Prostate gland (tissue), 2 donors: ENCODE data around the gene B4GAT1. TPM values are rescaled to one million over a fixed set of nuclear protein-coding genes. Genes with fewer than 3 reads are reported as not detected.

Experiments used
- DNase-seq: peaks from one replicate; pipeline ENCODE4 v3.0.0-alpha.2; 2019; ENCODE audit warnings: low spot score
- H3K27ac ChIP-seq, 2 donors: fragments of 200-600 bp; sonication (generic); 2 replicates each; pipeline ENCODE4 v1.5.1; 2017 to 2019
- H3K27me3 ChIP-seq: fragments of 200-600 bp; sonication (generic); replicated peaks from 2 replicates; pipeline ENCODE4 v1.5.1; 2019; ENCODE audit not compliant: insufficient read depth
- H3K36me3 ChIP-seq, 2 donors: fragments of 200-600 bp; sonication (generic); 1 replicate in 1 of 2; 2 replicates in 1 of 2; pipeline versions ENCODE4 v1.5.1 to v1.8.1; 2017 to 2019
- H3K4me1 ChIP-seq: fragments of 200-600 bp; sonication (generic); replicated peaks from 2 replicates; pipeline ENCODE4 v1.5.1; 2019
- H3K4me3 ChIP-seq, 2 donors: fragments of 200-600 bp; sonication (generic); 2 replicates each; pipeline ENCODE4 v1.5.1; 2017 to 2019
- H3K9me3 ChIP-seq: fragments of 200-600 bp; sonication (generic); 2 replicates; pipeline ENCODE4 v1.5.1; 2017
- POLR2A ChIP-seq: fragments of 450-650 bp; IDR thresholded peaks from one replicate; pipeline ENCODE4 v1.6.1; 2016; ENCODE audit warnings: antibody characterized with exemption, mild to moderate bottlenecking
- POLR2AphosphoS5 ChIP-seq: sonication (generic); formaldehyde crosslinking; IDR thresholded peaks from one replicate; pipeline ENCODE4 v1.6.1; 2017; ENCODE audit warnings: antibody characterized with exemption
- WGBS: methylation state at CpG from one replicate; pipeline ENCODE4 v1.1.5; 2018; 5-methylcytosine and 5-hydroxymethylcytosine counted together
- intact Hi-C: fragments of 100-400 bp; cut with DNase I; formaldehyde crosslinking; loops from one replicate; pipeline ENCODE4 v1.14.2; 2022
- total RNA-seq, 2 donors: library from RNA; depleted of rRNA; stranded (reverse); fragments of >200 nt; gene quantifications; one replicate each; pipeline ENCODE4 v1.1.0, GENCODE V29; 2016
- TF ChIP-seq, protein P1 (sequence below), 4 experiments: fragments of 200-600 bp in 2 of 4; fragments of 450-650 bp in 2 of 4; sonication (generic) in 2 of 4; IDR thresholded peaks; 1 replicate in 3 of 4; 2 replicates in 1 of 4; pipeline ENCODE4 v1.5.1; 2016 to 2019; ENCODE audit warnings: antibody characterized with exemption in 4 of 4, mild to moderate bottlenecking in 2 of 4, moderate library complexity in 2 of 4

B4GAT1 gene
- total RNA-seq, 2 donors from 2014 or later: 47.0 to 64.9 TPM

DNA sequence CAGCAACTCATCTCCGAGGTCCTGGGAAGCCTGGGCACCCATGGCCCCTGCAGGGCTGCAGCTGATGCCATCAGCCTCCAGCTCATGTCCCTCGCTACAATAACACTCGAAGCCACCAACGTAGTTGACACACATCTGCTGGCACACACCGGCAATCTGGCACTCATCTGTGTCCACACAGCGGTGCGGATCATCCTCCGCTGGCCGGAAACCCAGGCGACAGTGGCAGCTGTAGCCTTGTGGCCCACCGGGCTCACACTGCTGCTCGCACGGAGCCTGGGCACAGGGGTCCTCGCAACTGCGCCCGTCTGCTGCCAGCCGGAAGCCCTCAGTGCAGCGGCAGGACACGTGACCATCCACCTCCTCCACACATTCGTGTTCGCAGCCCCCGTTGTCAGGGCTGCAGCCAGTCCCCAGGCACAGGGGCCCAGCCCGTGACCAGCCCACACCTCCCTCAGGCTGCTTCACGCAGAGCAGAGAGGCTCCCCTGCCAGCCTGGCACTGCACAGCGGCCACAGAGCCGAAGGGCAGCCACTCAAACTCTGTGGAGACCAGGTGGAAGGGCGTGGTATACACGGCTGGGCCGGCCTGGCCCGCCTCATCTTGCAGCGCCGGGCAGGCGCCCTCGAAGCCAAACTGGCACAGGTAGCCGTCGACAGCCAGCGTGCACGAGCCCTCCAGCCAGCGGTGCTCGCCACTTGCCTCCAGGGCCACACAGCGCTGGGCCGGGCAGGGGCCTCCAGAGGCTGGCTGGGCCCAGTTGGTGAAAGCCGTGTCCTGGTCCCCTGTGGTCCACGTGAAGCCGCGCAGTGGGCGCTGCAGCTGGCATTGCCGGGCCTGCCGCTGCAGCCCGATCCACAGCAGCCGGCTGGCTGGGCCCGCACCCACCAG lies 31.3 kb downstream of the B4GAT1 start:
- H3K36me3 ChIP-seq: no peaks in the 10 kb centered on the region
- no peaks in the 10 kb centered on the region for H3K4me1 ChIP-seq
- intact Hi-C loops: no loop called here
- no peaks in the 10 kb centered on the region for H3K9me3 ChIP-seq
- H3K27me3 ChIP-seq: no peaks in the 10 kb centered on the region
- peak overlapping the region; percentile 32 to 33 for H3K4me3 ChIP-seq
- TF ChIP-seq POLR2AphosphoS5 (no peak), POLR2A (no peak)
- no peak for DNase-seq
- H3K27ac ChIP-seq: peak overlapping the region; percentile 77 to 78
- 51% methylated on average over 43 of the region's 52 CpGs for WGBS

DNA sequence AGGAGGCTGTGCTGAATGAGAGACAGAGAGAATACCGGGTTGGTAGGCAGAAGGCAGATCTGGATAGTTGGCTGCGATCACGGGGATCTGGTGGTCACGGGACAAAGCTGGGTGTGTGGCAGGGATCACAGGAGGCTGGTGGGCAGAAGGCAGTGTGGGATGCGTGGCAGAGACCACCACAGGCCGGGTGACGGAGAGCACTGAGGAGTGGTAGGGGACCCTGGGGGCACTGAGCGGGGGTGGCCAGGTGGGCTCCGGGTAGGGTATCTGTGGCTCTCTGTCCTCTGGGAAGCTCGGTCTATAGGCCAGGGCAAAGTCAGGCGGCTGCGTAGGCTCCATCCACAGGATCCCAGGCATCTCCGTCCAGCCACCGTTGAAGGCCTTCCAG lies 31.9 kb downstream of the B4GAT1 start:
- 84% methylated on average over 14 of the region's 14 CpGs for WGBS
- DNase-seq: no peak
- TF ChIP-seq POLR2AphosphoS5: no peak
- TF ChIP-seq, protein P1, sequence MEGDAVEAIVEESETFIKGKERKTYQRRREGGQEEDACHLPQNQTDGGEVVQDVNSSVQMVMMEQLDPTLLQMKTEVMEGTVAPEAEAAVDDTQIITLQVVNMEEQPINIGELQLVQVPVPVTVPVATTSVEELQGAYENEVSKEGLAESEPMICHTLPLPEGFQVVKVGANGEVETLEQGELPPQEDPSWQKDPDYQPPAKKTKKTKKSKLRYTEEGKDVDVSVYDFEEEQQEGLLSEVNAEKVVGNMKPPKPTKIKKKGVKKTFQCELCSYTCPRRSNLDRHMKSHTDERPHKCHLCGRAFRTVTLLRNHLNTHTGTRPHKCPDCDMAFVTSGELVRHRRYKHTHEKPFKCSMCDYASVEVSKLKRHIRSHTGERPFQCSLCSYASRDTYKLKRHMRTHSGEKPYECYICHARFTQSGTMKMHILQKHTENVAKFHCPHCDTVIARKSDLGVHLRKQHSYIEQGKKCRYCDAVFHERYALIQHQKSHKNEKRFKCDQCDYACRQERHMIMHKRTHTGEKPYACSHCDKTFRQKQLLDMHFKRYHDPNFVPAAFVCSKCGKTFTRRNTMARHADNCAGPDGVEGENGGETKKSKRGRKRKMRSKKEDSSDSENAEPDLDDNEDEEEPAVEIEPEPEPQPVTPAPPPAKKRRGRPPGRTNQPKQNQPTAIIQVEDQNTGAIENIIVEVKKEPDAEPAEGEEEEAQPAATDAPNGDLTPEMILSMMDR (IDR thresholded peaks at IDR 0.05): no peak
- no peak for TF ChIP-seq POLR2A
- no peaks in the 10 kb centered on the region for H3K4me1 ChIP-seq
- no peaks in the 10 kb centered on the region for H3K36me3 ChIP-seq
- no peaks in the 10 kb centered on the region for H3K9me3 ChIP-seq
- no peaks in the 10 kb centered on the region for H3K27me3 ChIP-seq
- H3K4me3 ChIP-seq: peak overlapping the region; percentile 32 to 33
- intact Hi-C loops: no loop called here
- H3K27ac ChIP-seq: peak overlapping the region; percentile 77 to 78

DNA sequence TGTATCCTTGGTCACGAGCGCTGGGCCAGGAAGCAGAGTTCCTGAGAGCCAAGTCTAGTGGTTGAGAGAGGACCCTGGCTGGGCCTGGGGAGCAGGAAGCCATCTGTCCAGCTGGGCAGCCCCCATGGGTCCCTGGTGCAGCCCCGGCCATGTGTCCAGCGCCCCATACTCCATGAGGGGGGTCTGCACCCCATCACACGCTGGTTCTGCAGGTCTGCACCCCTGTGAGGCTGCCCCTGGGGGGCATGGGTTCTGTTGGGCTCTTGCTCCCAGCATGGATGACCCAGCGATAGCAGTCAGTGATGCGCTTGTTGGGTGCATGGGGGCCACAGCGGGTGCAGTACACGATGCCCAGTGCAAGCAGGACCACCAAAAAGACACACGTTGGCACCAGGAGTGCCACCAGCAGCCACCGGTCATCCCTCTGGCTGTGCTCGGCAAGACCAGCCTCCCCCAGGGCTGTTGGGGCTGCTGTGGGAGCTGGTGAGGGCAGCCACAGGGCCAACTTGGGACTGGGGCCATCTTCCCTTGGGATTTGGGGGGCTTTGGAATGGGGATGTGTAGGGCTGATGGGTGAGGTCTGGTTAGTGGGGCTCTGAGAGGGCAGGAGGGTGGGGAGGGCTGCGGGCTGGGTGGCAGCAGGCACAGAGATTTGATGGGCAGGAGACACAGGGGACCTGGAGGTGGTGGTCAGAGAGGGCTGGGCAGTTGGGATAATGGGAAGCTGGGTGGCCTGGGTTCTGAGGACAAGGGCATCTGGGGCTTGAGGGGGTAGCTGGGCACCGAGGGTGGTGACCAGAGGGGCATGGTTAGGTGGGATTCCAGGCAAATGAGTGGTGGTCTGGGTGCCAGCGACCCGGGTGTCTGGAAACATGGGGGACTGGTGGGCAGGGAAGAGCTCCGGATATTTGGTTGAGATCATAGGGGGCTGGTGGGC lies 32.6 kb downstream of the B4GAT1 start:
- H3K9me3 ChIP-seq: no peaks in the 10 kb centered on the region
- H3K27me3 ChIP-seq: no peaks in the 10 kb centered on the region
- H3K4me1 ChIP-seq: no peaks in the 10 kb centered on the region
- WGBS: 83% methylated on average over 17 of the region's 17 CpGs
- no peaks in the 10 kb centered on the region for H3K36me3 ChIP-seq
- H3K4me3 ChIP-seq: no peak overlapping the region
- TF ChIP-seq POLR2A: no peak
- no peak for TF ChIP-seq POLR2AphosphoS5
- TF ChIP-seq, protein P1 (IDR thresholded peaks at IDR 0.05): no peak
- no peak for DNase-seq
- peak overlapping the region in 1 of 2 donors; percentile 82 for H3K27ac ChIP-seq
- intact Hi-C loops: no loop called here

DNA sequence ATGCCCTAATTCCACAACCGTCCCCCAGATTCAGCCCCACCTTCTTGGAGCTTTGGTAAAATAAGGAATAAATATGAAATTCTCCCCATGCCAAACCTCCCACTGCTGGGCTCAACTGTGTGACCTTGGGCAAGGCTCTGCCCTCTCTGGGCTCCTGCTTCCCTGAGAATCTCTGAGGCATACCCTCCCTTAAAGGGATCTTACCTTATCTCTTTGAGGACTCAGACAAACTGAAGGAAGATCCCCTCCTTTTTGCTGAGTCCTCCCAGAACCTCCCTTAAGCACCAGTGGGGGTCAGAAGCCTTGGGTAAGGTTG lies 33.3 kb downstream of the B4GAT1 start:
- Histone ChIP-seq H3K36me3 (no peaks in the 10 kb centered on the region), H3K9me3 (no peaks in the 10 kb centered on the region), H3K4me1 (no peaks in the 10 kb centered on the region), H3K27me3 (no peaks in the 10 kb centered on the region), H3K27ac (peak overlapping the region; percentile 82 to 87), H3K4me3 (no peak overlapping the region)
- 72% methylated on average over 1 of the region's 1 CpG for WGBS
- TF ChIP-seq POLR2A (no peak), POLR2AphosphoS5 (no peak)
- TF ChIP-seq, protein P1 (IDR thresholded peaks at IDR 0.05): no peak
- DNase-seq: no peak
- intact Hi-C loops: no loop called here
